Activated CD4-positive, alpha-beta T cell treated with anti-CD3 and anti-CD28 coated beads, Interleukin-2, amount 50 U/mL, for 48 hours (primary cell): ENCODE results near the gene SLC35E2B.
A peak's percentile ranks its signal among the peaks of the same experiment; 100 is the strongest.
"Not testable (repeated sequence)": the region's sequence is repeated elsewhere in the genome, so short reads cannot be mapped to it uniquely, and the experiment has no call there.

Experiments used
- DNase-seq, 2 experiments: peaks; one replicate each; pipeline ENCODE4 v3.0.0-alpha.2; 2020

The SLC35E2B gene

GRCh38 chr1:1637479-1637875 is 55.1 kb downstream of the SLC35E2B start:
- DNase-seq = not testable (repeated sequence)

DNA sequence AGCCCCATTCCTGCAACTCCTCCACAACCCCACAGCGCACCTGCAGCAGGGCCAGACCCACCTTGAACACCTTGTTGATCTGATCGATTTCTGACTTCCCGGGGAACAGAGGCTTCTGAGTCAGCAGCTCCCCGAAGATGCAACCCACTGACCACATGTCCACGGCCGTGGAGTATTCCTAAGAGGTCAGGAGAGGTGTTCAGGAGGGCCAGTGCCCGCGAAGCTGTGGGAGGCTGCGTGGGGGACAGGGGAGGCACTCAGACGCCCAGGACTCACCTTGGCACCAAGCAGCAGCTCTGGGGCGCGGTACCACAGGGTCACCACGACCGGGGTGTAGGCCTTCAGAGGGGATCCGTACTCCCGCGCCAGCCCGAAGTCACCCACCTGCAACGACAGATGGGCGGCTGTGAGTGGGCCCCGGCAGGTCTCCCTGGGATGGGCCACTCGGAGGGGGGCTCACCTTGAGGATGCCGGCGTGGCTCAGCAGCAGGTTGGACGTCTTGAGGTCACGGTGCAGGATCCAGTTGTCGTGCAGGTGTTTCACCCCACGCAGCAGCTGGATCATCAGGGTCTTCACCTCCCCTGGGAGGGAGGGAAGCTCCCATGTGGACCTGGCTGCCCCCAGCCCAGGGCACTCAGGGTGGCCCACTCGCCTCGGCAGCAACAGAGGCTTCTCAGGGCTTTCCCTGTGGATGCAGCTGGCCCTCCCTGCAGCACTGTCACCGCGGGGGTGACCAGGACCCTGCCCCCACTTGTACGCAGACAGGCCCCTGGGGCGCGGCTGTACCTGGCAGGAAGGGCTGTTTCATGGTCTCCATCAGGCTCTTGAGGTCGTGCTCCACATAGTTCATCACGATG is 55.7 kb downstream of the SLC35E2B start:
- not testable (repeated sequence) for DNase-seq

- not testable (repeated sequence) for DNase-seq
These were observed 58.0 kb downstream of the SLC35E2B start for GRCh38 chr1:1634613-1635012.

- DNase-seq = not testable (repeated sequence)
These were observed 59.2 kb downstream of the SLC35E2B start for GRCh38 chr1:1633409-1633808.

GRCh38 chr1:1631782-1632420 is 60.7 kb downstream of the SLC35E2B start, which contains the start of gene MMP23B:
TSS of gene MMP23B (plus strand) at chr1:1632173. CDS start at chr1:1632219, 46 bp downstream.
- no peak for DNase-seq

DNA sequence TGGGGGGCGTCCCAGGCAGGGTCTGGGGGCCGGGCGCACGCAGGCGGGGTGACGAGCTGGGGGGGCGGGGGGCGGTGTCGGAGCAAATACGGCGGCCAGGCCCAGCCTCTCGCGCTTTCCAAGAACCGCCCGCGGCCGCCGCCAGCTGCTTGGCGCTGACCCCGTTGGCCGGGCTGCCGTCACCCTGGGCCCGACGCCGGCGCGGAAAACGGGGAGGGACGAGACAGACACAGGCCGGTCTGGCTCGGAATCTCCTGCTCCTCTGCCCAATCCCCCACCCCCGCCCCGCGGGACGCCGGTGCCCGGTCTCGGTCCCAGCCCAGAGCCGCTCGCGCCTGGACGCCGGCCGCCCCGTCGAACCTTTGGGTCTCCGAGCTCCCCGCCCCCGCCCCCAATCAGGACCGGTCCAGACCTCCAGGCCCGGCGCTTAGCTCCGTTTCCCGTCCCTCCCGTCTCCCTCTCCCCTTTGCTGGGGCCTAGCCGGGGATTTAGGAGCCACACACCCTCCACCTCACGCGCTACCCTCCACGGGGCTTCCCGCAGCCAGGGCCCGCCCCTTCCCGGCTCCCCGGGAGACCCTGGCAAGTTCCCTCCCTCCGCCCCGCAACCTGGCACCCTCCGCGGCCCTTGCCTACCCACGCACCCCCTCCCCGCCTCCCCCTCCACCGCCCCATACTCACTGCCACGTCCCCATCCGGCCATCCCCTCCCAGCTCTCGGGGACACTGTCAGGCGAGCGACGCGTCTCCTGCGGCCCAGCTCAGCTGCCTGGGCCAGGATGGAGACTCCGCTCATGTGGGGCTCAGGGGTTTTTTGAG is 61.4 kb downstream of the SLC35E2B start:
- DNase-seq = no peak

- peak; percentile 85 to 89 for DNase-seq
These were observed 62.2 kb downstream of the SLC35E2B start for GRCh38 chr1:1630191-1630964.

- DNase-seq = peak; percentile 45 to 48
These were observed 63.0 kb downstream of the SLC35E2B start for GRCh38 chr1:1629430-1630190.

- peak; percentile 53 to 66 for DNase-seq
These were observed 63.7 kb downstream of the SLC35E2B start for GRCh38 chr1:1628754-1629429.

GRCh38 chr1:1627829-1628753 is 64.5 kb downstream of the SLC35E2B start:
- no peak for DNase-seq

DNA sequence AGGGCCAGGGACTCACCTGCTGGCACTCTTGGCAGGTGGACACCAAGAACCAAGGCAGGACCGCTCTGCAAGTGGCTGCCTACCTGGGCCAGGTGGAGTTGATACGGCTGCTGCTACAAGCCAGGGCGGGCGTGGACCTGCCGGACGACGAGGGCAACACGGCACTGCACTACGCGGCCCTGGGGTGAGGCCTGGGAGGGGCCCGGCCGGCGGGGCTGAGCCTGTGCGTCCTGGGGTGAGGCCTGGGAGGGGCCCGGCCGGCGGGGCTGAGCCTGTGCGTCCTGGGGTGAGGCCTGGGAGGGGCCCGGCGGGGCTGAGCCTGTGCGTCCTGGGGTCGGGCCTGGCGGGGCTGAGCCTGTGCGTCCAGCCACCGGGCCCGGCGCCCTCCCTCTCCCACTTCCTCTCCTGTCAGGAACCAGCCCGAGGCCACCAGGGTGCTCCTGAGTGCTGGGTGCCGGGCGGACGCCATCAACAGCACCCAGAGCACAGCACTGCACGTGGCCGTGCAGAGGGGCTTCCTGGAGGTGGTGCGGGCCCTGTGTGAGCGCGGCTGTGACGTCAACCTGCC is 65.2 kb downstream of the SLC35E2B start:
- DNase-seq = no peak

- no peak for DNase-seq
These were observed 66.1 kb downstream of the SLC35E2B start for GRCh38 chr1:1626207-1627141.

DNA sequence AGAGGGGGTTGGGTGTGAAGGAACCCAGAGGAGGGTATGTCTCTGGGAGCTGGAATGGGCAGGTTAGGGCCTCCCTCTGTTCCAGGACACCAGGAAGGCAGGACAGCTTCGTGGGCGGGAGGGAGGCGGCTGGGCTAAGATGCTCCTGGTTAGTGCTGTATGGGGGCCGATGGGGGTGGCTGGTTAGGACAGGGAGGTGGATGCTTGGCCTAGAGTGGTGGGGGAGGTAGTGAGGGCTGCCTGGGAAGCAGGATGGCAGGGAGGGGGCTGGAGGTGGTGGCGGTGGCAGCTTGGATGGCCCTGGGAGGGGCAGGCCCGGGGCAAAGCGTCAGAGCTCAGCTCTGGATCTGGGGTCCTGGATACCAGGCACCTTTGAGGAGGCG is 66.8 kb downstream of the SLC35E2B start:
- no peak for DNase-seq

DNA sequence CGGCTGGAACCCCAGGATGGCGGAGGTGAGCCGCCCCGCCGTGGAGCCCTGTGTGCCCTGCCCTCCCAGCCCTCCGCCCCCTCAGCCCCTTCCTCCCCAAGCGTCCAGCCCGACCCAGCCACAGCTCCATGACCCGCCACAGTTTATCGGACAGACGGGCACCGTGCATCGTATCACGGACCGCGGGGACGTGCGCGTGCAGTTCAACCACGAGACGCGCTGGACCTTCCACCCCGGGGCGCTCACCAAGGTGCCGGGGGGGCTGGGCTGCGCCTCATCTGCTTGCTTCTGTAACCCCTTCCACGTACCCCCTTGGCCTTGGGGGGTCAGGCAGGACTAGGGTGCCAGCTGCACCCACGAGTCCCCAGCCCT is 67.2 kb downstream of the SLC35E2B start:
- DNase-seq = no peak

GRCh38 chr1:1624443-1625403 is 67.9 kb downstream of the SLC35E2B start:
- no peak for DNase-seq

DNA sequence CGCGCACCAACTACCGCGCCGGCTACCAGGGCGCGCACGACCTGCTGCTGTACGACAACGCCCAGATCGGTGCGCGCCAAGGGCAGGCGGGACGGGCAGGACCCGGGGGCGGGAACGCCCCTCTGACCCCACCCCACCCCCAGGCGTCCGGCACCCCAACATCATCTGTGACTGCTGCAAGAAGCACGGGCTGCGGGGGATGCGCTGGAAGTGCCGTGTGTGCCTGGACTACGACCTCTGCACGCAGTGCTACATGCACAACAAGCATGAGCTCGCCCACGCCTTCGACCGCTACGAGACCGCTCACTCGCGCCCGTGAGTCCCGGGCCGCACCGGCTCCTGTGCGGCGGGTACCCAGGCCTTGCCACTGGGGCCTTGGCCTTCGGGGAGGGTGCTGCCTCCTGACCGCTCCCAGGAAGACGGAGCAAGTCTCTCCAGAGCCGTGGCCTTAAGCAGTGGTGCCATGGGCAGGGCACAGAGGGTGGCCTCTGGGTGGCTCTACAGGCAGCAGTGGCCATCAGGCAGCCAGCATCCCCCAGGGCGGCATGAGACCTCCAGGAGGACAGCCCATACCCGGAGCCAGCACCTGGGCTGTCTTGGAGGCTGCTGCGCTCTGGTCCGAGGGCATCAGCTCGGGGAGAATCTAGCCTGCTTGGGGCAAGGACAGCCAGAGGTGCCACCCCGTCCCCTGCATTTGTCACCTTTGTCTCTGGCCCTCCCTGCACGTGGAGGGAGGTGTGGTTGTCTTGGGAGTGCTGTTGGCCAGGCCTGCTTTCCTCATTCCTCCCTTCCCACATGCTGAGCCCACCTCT is 68.8 kb downstream of the SLC35E2B start:
- no peak for DNase-seq
